ENCODE data around the gene COL6A1.

Gene COL6A1

GRCh38 chr21:45983981-45984551 lies 2.5 kb downstream of the COL6A1 start:
- no peak for TF ChIP-seq TAF1 (IDR thresholded peaks at IDR 0.05; ENCODE audit: borderline replicate concordance, insufficient read depth, low read length)
- TF ChIP-seq POLR2AphosphoS5 (IDR thresholded peaks at IDR 0.05; ENCODE audit: low read depth, low read length), result no peak
- no peak for TF ChIP-seq SIN3A (IDR thresholded peaks at IDR 0.05; ENCODE audit: borderline replicate concordance, insufficient read depth, low read length)

GRCh38 chr21:45984584-45985095 lies 3.1 kb downstream of the COL6A1 start:
- TF ChIP-seq TAF1 (IDR thresholded peaks at IDR 0.05; ENCODE audit: borderline replicate concordance, insufficient read depth, low read length) (no peak), FOXP2 (optimal IDR thresholded peaks at IDR 0.05; ENCODE audit: borderline replicate concordance, extremely low read depth, extremely low read length, insufficient read depth) (no peak)

DNA sequence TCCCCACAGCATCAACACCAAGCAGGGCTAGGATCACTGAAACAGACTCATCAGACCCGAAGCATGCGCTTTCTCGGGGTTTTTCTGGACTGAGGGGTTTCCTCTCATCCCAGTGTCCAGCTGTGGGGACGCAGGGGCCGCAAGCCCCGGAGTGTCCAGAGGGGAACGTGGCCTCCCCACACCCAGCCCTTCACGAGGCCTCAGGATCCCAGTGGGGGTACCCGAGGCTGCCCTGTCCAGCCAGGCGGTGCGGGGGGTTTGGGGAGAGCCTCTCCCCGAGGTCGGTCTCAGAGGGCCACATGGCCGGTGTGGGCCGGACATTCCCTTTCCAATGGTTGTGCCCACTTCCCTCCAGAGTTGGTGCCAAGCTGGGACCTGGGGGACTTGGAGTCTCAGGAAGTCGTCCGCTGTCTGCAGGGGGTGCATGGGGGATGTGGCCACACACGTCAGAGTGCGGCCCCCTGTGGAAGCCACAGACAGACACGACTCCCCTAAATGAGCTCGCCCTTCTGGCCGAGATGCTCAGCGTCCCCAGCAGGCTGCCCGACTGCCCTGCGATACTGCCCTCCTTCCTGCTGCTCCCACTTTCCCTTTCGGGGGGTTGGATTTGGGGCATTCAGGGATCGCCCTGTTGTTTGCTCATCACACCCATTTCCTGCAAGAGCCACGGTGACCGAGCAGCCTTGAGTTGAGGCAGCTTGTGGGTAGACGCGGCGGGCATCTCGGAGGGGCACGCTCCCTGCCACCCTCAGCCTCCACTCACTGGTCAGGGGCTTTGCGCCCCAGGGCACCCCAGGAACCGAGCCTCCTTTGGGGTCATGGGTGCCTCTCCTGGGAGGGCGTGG lies 4.1 kb downstream of the COL6A1 start:
- TF ChIP-seq, protein P1, sequence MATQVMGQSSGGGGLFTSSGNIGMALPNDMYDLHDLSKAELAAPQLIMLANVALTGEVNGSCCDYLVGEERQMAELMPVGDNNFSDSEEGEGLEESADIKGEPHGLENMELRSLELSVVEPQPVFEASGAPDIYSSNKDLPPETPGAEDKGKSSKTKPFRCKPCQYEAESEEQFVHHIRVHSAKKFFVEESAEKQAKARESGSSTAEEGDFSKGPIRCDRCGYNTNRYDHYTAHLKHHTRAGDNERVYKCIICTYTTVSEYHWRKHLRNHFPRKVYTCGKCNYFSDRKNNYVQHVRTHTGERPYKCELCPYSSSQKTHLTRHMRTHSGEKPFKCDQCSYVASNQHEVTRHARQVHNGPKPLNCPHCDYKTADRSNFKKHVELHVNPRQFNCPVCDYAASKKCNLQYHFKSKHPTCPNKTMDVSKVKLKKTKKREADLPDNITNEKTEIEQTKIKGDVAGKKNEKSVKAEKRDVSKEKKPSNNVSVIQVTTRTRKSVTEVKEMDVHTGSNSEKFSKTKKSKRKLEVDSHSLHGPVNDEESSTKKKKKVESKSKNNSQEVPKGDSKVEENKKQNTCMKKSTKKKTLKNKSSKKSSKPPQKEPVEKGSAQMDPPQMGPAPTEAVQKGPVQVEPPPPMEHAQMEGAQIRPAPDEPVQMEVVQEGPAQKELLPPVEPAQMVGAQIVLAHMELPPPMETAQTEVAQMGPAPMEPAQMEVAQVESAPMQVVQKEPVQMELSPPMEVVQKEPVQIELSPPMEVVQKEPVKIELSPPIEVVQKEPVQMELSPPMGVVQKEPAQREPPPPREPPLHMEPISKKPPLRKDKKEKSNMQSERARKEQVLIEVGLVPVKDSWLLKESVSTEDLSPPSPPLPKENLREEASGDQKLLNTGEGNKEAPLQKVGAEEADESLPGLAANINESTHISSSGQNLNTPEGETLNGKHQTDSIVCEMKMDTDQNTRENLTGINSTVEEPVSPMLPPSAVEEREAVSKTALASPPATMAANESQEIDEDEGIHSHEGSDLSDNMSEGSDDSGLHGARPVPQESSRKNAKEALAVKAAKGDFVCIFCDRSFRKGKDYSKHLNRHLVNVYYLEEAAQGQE (IDR thresholded peaks at IDR 0.05; ENCODE audit: insufficient read depth in 1 of 2, low read depth in 2 of 2, low read length in 2 of 2), result no peak
- TF ChIP-seq SIN3A (IDR thresholded peaks at IDR 0.05; ENCODE audit: borderline replicate concordance, insufficient read depth, low read length) (no peak), FOXP2 (optimal IDR thresholded peaks at IDR 0.05; ENCODE audit: borderline replicate concordance, extremely low read depth, extremely low read length, insufficient read depth) (no peak), TAF1 (IDR thresholded peaks at IDR 0.05; ENCODE audit: borderline replicate concordance, insufficient read depth, low read length) (no peak), POLR2AphosphoS5 (IDR thresholded peaks at IDR 0.05; ENCODE audit: low read depth, low read length) (no peak)

DNA sequence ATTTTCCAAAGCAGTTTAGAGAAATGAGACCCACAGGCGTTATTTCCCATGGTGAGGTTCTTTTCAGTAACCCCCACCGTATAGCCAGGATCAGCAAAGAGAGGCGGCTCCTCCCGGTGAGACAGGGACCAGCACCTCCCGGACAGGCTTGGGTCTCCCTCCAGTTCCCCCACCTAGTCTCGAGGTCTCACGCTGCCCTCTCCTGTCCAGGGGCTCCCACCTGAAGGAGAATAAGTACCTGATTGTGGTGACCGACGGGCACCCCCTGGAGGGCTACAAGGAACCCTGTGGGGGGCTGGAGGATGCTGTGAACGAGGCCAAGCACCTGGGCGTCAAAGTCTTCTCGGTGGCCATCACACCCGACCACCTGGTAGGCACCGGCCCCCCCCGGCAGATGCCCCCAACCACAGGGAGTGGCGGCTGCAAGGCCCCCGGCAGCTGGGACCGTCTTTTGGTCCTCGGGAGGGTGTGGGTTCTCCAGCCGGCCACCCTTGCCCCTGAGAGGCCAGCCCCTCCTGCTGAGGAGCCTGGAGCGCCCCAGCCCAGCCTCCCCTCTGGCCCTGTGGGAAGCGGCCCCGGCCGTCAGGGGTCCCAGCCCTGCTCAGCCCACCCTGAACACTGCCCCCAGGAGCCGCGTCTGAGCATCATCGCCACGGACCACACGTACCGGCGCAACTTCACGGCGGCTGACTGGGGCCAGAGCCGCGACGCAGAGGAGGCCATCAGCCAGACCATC lies 4.9 kb downstream of the COL6A1 start:
- no peak for TF ChIP-seq SIN3A (IDR thresholded peaks at IDR 0.05; ENCODE audit: borderline replicate concordance, insufficient read depth, low read length)
- no peak for TF ChIP-seq TAF1 (IDR thresholded peaks at IDR 0.05; ENCODE audit: borderline replicate concordance, insufficient read depth, low read length)
- TF ChIP-seq FOXP2 (optimal IDR thresholded peaks at IDR 0.05; ENCODE audit: borderline replicate concordance, extremely low read depth, extremely low read length, insufficient read depth), result no peak
- no peak for TF ChIP-seq POLR2AphosphoS5 (IDR thresholded peaks at IDR 0.05; ENCODE audit: low read depth, low read length)
- TF ChIP-seq, protein P1 (IDR thresholded peaks at IDR 0.05; ENCODE audit: insufficient read depth in 1 of 2, low read depth in 2 of 2, low read length in 2 of 2), result no peak

GRCh38 chr21:45987121-45987711 lies 5.6 kb downstream of the COL6A1 start:
- TF ChIP-seq SIN3A (IDR thresholded peaks at IDR 0.05; ENCODE audit: borderline replicate concordance, insufficient read depth, low read length) (no peak), POLR2AphosphoS5 (IDR thresholded peaks at IDR 0.05; ENCODE audit: low read depth, low read length) (no peak), TAF1 (IDR thresholded peaks at IDR 0.05; ENCODE audit: borderline replicate concordance, insufficient read depth, low read length) (no peak), FOXP2 (optimal IDR thresholded peaks at IDR 0.05; ENCODE audit: borderline replicate concordance, extremely low read depth, extremely low read length, insufficient read depth) (no peak)
- TF ChIP-seq, protein P1 (IDR thresholded peaks at IDR 0.05; ENCODE audit: insufficient read depth in 1 of 2, low read depth in 2 of 2, low read length in 2 of 2), result no peak

Data from PFSK-1 (cell line).